ENCODE results near the gene TMEM129.
A peak's percentile ranks its signal among the peaks of the same experiment; 100 is the strongest.

TMEM129 gene

GRCh38 chr4:1767061-1767769 lies 46.1 kb upstream of the TMEM129 start:
- Histone ChIP-seq H3K9me3 (replicated peaks; ENCODE audit: insufficient read depth, low read length) (no peaks in the 10 kb centered on the region), H3F3A (ENCODE audit: insufficient read depth, low read length) (no peaks in the 10 kb centered on the region), H3K9ac (ENCODE audit: low read length) (no peak overlapping the region), H3K36me3 (replicated peaks; ENCODE audit: insufficient read depth, low read length) (no peaks in the 10 kb centered on the region), H3K27ac (ENCODE audit: low read length) (no peak overlapping the region), H3K27me3 (replicated peaks; ENCODE audit: insufficient read depth, low read length) (peaks cover 83% of the 10 kb centered on the region), H3K9me2 (replicated peaks; ENCODE audit: insufficient read depth, low read length) (no peaks in the 10 kb centered on the region), H3K4me3 (ENCODE audit: low read length) (peak overlapping the region; percentile 33; the same call in 1 of the 2 replicates), H3K4me2 (ENCODE audit: low read depth, low read length) (no peak overlapping the region), H2AFZ (ENCODE audit: low read length) (no peak overlapping the region), H3K79me2 (ENCODE audit: low read length) (no peaks in the 10 kb centered on the region), H4K20me1 (ENCODE audit: insufficient read depth, low read length) (no peaks in the 10 kb centered on the region; the same call in 1 of the 2 replicates), H3K4me1 (ENCODE audit: low read length) (no peaks in the 10 kb centered on the region)
- no peak for DNase-seq
- no peak for TF ChIP-seq EZH2 (optimal IDR thresholded peaks at IDR 0.05; ENCODE audit: low read depth, low read length)
- no peak for TF ChIP-seq EZH2phosphoT487 (IDR thresholded peaks at IDR 0.05; ENCODE audit: low read length)
- TF ChIP-seq CTCF (IDR thresholded peaks at IDR 0.05; ENCODE audit: low read length) = no peak

- Histone ChIP-seq H3K4me2 (ENCODE audit: low read depth, low read length) (no peak overlapping the region), H3K9me3 (replicated peaks; ENCODE audit: insufficient read depth, low read length) (no peaks in the 10 kb centered on the region), H3K27me3 (replicated peaks; ENCODE audit: insufficient read depth, low read length) (peaks cover 82% of the 10 kb centered on the region), H3K4me1 (ENCODE audit: low read length) (no peaks in the 10 kb centered on the region), H3K36me3 (replicated peaks; ENCODE audit: insufficient read depth, low read length) (no peaks in the 10 kb centered on the region), H3K79me2 (ENCODE audit: low read length) (no peaks in the 10 kb centered on the region), H3K9me2 (replicated peaks; ENCODE audit: insufficient read depth, low read length) (no peaks in the 10 kb centered on the region), H3K4me3 (ENCODE audit: low read length) (no peak overlapping the region), H3K9ac (ENCODE audit: low read length) (no peak overlapping the region), H4K20me1 (ENCODE audit: insufficient read depth, low read length) (no peaks in the 10 kb centered on the region; the same call in 1 of the 2 replicates), H3F3A (ENCODE audit: insufficient read depth, low read length) (no peaks in the 10 kb centered on the region), H3K27ac (ENCODE audit: low read length) (no peak overlapping the region), H2AFZ (ENCODE audit: low read length) (no peak overlapping the region)
- TF ChIP-seq EZH2phosphoT487 (IDR thresholded peaks at IDR 0.05; ENCODE audit: low read length) = no peak
- TF ChIP-seq CTCF (IDR thresholded peaks at IDR 0.05; ENCODE audit: low read length) = no peak
- no peak for TF ChIP-seq EZH2 (optimal IDR thresholded peaks at IDR 0.05; ENCODE audit: low read depth, low read length)
- no peak for DNase-seq
These were observed 45.3 kb upstream of the TMEM129 start for GRCh38 chr4:1766106-1767060.

GRCh38 chr4:1765409-1766072 lies 44.4 kb upstream of the TMEM129 start:
- Histone ChIP-seq H3K9ac (ENCODE audit: low read length) (no peak overlapping the region), H3K27me3 (replicated peaks; ENCODE audit: insufficient read depth, low read length) (peaks cover 78% of the 10 kb centered on the region), H3K79me2 (ENCODE audit: low read length) (no peaks in the 10 kb centered on the region), H3F3A (ENCODE audit: insufficient read depth, low read length) (no peaks in the 10 kb centered on the region), H2AFZ (ENCODE audit: low read length) (no peak overlapping the region), H3K36me3 (replicated peaks; ENCODE audit: insufficient read depth, low read length) (no peaks in the 10 kb centered on the region), H3K4me1 (ENCODE audit: low read length) (no peaks in the 10 kb centered on the region), H4K20me1 (ENCODE audit: insufficient read depth, low read length) (no peaks in the 10 kb centered on the region; the same call in 1 of the 2 replicates), H3K9me2 (replicated peaks; ENCODE audit: insufficient read depth, low read length) (no peaks in the 10 kb centered on the region), H3K9me3 (replicated peaks; ENCODE audit: insufficient read depth, low read length) (no peaks in the 10 kb centered on the region), H3K27ac (ENCODE audit: low read length) (no peak overlapping the region), H3K4me3 (ENCODE audit: low read length) (no peak overlapping the region), H3K4me2 (ENCODE audit: low read depth, low read length) (no peak overlapping the region)
- no peak for DNase-seq
- TF ChIP-seq EZH2phosphoT487 (IDR thresholded peaks at IDR 0.05; ENCODE audit: low read length) (no peak), EZH2 (optimal IDR thresholded peaks at IDR 0.05; ENCODE audit: low read depth, low read length) (no peak), CTCF (IDR thresholded peaks at IDR 0.05; ENCODE audit: low read length) (no peak)
